ENCODE measurements around the gene MACROH2A1.

Gene MACROH2A1

DNA sequence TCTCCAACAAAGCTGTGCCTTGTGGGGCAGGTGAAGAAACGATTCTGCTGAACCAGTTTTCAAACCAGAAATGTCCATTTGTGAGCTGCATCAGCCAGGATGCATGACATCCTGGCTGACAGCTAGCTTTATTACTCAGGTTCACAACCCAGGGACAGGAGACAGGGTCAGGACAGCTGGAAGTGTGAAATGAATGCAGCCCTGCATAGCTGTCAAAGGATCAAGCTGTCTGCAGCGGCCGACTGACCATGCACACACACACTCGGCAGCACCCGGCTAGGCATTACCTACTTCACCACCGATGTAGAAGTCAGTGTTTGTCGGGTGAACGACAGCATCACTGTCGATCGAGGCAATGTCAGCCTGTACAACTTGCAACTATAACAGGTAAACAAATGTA is 48.5 kb downstream of the MACROH2A1 start:
- no peak overlapping the region for H3K4me3 ChIP-seq (ENCODE audit: low read depth, low read length)
- H3K27me3 ChIP-seq (ENCODE audit: control insufficient read depth, insufficient read depth, low read length), result no peaks in the 10 kb centered on the region
- H3K27ac ChIP-seq (ENCODE audit: low read depth, low read length), result no peak overlapping the region
- no peak overlapping the region for H3K9ac ChIP-seq (ENCODE audit: low read depth, low read length)
- no peaks in the 10 kb centered on the region for H3K9me3 ChIP-seq (ENCODE audit: control insufficient read depth, insufficient read depth, low read length)
- H3K36me3 ChIP-seq (ENCODE audit: control insufficient read depth, insufficient read depth, low read length), result no peaks in the 10 kb centered on the region
- no peaks in the 10 kb centered on the region for H3K4me1 ChIP-seq (ENCODE audit: control insufficient read depth, insufficient read depth, low read length)

- H3K9ac ChIP-seq (ENCODE audit: low read depth, low read length), result no peak overlapping the region
- no peaks in the 10 kb centered on the region for H3K4me1 ChIP-seq (ENCODE audit: control insufficient read depth, insufficient read depth, low read length)
- H3K27ac ChIP-seq (ENCODE audit: low read depth, low read length), result no peak overlapping the region
- H3K9me3 ChIP-seq (ENCODE audit: control insufficient read depth, insufficient read depth, low read length), result no peaks in the 10 kb centered on the region
- H3K36me3 ChIP-seq (ENCODE audit: control insufficient read depth, insufficient read depth, low read length), result no peaks in the 10 kb centered on the region
- no peak overlapping the region for H3K4me3 ChIP-seq (ENCODE audit: low read depth, low read length)
- no peaks in the 10 kb centered on the region for H3K27me3 ChIP-seq (ENCODE audit: control insufficient read depth, insufficient read depth, low read length)
Measured at GRCh38 chr5:135349886-135350285, 49.1 kb downstream of the MACROH2A1 start.

GRCh38 chr5:135349451-135349850 is 49.6 kb downstream of the MACROH2A1 start:
- Histone ChIP-seq H3K9ac (ENCODE audit: low read depth, low read length) (no peak overlapping the region), H3K4me1 (ENCODE audit: control insufficient read depth, insufficient read depth, low read length) (no peaks in the 10 kb centered on the region), H3K9me3 (ENCODE audit: control insufficient read depth, insufficient read depth, low read length) (no peaks in the 10 kb centered on the region), H3K36me3 (ENCODE audit: control insufficient read depth, insufficient read depth, low read length) (no peaks in the 10 kb centered on the region), H3K27ac (ENCODE audit: low read depth, low read length) (no peak overlapping the region), H3K27me3 (ENCODE audit: control insufficient read depth, insufficient read depth, low read length) (no peaks in the 10 kb centered on the region), H3K4me3 (ENCODE audit: low read depth, low read length) (no peak overlapping the region)

- Histone ChIP-seq H3K4me3 (ENCODE audit: low read depth, low read length) (no peak overlapping the region), H3K27me3 (ENCODE audit: control insufficient read depth, insufficient read depth, low read length) (no peaks in the 10 kb centered on the region), H3K9me3 (ENCODE audit: control insufficient read depth, insufficient read depth, low read length) (no peaks in the 10 kb centered on the region), H3K4me1 (ENCODE audit: control insufficient read depth, insufficient read depth, low read length) (no peaks in the 10 kb centered on the region), H3K36me3 (ENCODE audit: control insufficient read depth, insufficient read depth, low read length) (no peaks in the 10 kb centered on the region), H3K27ac (ENCODE audit: low read depth, low read length) (no peak overlapping the region), H3K9ac (ENCODE audit: low read depth, low read length) (no peak overlapping the region)
Measured at GRCh38 chr5:135348918-135349317, 50.1 kb downstream of the MACROH2A1 start.

- Histone ChIP-seq H3K27ac (ENCODE audit: low read depth, low read length) (no peak overlapping the region), H3K9ac (ENCODE audit: low read depth, low read length) (no peak overlapping the region), H3K4me1 (ENCODE audit: control insufficient read depth, insufficient read depth, low read length) (no peaks in the 10 kb centered on the region), H3K9me3 (ENCODE audit: control insufficient read depth, insufficient read depth, low read length) (no peaks in the 10 kb centered on the region), H3K4me3 (ENCODE audit: low read depth, low read length) (no peak overlapping the region), H3K27me3 (ENCODE audit: control insufficient read depth, insufficient read depth, low read length) (no peaks in the 10 kb centered on the region), H3K36me3 (ENCODE audit: control insufficient read depth, insufficient read depth, low read length) (peaks cover 12% of the 10 kb centered on the region)
Measured at GRCh38 chr5:135347392-135347791, 51.6 kb downstream of the MACROH2A1 start.

GRCh38 chr5:135345956-135346731 is 52.9 kb downstream of the MACROH2A1 start:
- Histone ChIP-seq H3K27ac (ENCODE audit: low read depth, low read length) (no peak overlapping the region), H3K27me3 (ENCODE audit: control insufficient read depth, insufficient read depth, low read length) (no peaks in the 10 kb centered on the region), H3K4me1 (ENCODE audit: control insufficient read depth, insufficient read depth, low read length) (no peaks in the 10 kb centered on the region), H3K9ac (ENCODE audit: low read depth, low read length) (no peak overlapping the region), H3K4me3 (ENCODE audit: low read depth, low read length) (no peak overlapping the region), H3K9me3 (ENCODE audit: control insufficient read depth, insufficient read depth, low read length) (no peaks in the 10 kb centered on the region), H3K36me3 (ENCODE audit: control insufficient read depth, insufficient read depth, low read length) (peaks cover 18% of the 10 kb centered on the region)

GRCh38 chr5:135344349-135344748 is 54.7 kb downstream of the MACROH2A1 start:
- Histone ChIP-seq H3K9ac (ENCODE audit: low read depth, low read length) (no peak overlapping the region), H3K27ac (ENCODE audit: low read depth, low read length) (no peak overlapping the region), H3K27me3 (ENCODE audit: control insufficient read depth, insufficient read depth, low read length) (no peaks in the 10 kb centered on the region), H3K36me3 (ENCODE audit: control insufficient read depth, insufficient read depth, low read length) (peaks cover 22% of the 10 kb centered on the region), H3K9me3 (ENCODE audit: control insufficient read depth, insufficient read depth, low read length) (no peaks in the 10 kb centered on the region), H3K4me3 (ENCODE audit: low read depth, low read length) (no peak overlapping the region), H3K4me1 (ENCODE audit: control insufficient read depth, insufficient read depth, low read length) (no peaks in the 10 kb centered on the region)

DNA sequence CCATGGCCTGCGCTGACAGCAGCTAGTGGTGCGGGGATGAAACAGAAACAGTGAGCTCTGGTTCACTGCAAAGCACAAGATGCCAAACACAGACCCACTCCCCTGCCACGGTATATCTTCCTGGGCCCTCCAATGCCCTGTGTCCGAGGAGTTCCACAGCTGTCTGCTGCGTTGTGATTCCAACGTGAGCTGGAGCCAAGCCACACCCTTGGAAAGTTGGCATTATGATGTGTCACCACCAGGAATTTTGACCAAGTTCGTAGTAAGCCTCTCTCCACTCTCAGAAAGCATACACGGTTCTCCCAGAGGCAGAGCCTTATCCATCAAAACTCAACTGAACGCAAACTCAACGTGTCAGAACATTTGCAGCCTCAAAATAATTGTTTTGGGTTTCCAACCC is 55.6 kb downstream of the MACROH2A1 start:
- Histone ChIP-seq H3K36me3 (ENCODE audit: control insufficient read depth, insufficient read depth, low read length) (peaks cover 22% of the 10 kb centered on the region), H3K4me3 (ENCODE audit: low read depth, low read length) (no peak overlapping the region), H3K27ac (ENCODE audit: low read depth, low read length) (no peak overlapping the region), H3K9ac (ENCODE audit: low read depth, low read length) (no peak overlapping the region), H3K9me3 (ENCODE audit: control insufficient read depth, insufficient read depth, low read length) (no peaks in the 10 kb centered on the region), H3K4me1 (ENCODE audit: control insufficient read depth, insufficient read depth, low read length) (no peaks in the 10 kb centered on the region), H3K27me3 (ENCODE audit: control insufficient read depth, insufficient read depth, low read length) (no peaks in the 10 kb centered on the region)

GRCh38 chr5:135342551-135342875 is 56.5 kb downstream of the MACROH2A1 start:
- Histone ChIP-seq H3K4me3 (ENCODE audit: low read depth, low read length) (no peak overlapping the region), H3K9me3 (ENCODE audit: control insufficient read depth, insufficient read depth, low read length) (no peaks in the 10 kb centered on the region), H3K27me3 (ENCODE audit: control insufficient read depth, insufficient read depth, low read length) (no peaks in the 10 kb centered on the region), H3K4me1 (ENCODE audit: control insufficient read depth, insufficient read depth, low read length) (no peaks in the 10 kb centered on the region), H3K27ac (ENCODE audit: low read depth, low read length) (no peak overlapping the region), H3K9ac (ENCODE audit: low read depth, low read length) (no peak overlapping the region), H3K36me3 (ENCODE audit: control insufficient read depth, insufficient read depth, low read length) (peaks cover 22% of the 10 kb centered on the region)

- H3K9me3 ChIP-seq (ENCODE audit: control insufficient read depth, insufficient read depth, low read length), result no peaks in the 10 kb centered on the region
- no peak overlapping the region for H3K9ac ChIP-seq (ENCODE audit: low read depth, low read length)
- peaks cover 26% of the 10 kb centered on the region for H3K36me3 ChIP-seq (ENCODE audit: control insufficient read depth, insufficient read depth, low read length)
- H3K4me1 ChIP-seq (ENCODE audit: control insufficient read depth, insufficient read depth, low read length), result no peaks in the 10 kb centered on the region
- H3K4me3 ChIP-seq (ENCODE audit: low read depth, low read length), result no peak overlapping the region
- H3K27ac ChIP-seq (ENCODE audit: low read depth, low read length), result no peak overlapping the region
- H3K27me3 ChIP-seq (ENCODE audit: control insufficient read depth, insufficient read depth, low read length), result no peaks in the 10 kb centered on the region
Measured at GRCh38 chr5:135341696-135342550, 57.1 kb downstream of the MACROH2A1 start.

GRCh38 chr5:135341016-135341666 is 57.9 kb downstream of the MACROH2A1 start:
- H3K4me3 ChIP-seq (ENCODE audit: low read depth, low read length), result no peak overlapping the region
- H3K4me1 ChIP-seq (ENCODE audit: control insufficient read depth, insufficient read depth, low read length), result no peaks in the 10 kb centered on the region
- no peak overlapping the region for H3K9ac ChIP-seq (ENCODE audit: low read depth, low read length)
- no peak overlapping the region for H3K27ac ChIP-seq (ENCODE audit: low read depth, low read length)
- no peaks in the 10 kb centered on the region for H3K27me3 ChIP-seq (ENCODE audit: control insufficient read depth, insufficient read depth, low read length)
- no peaks in the 10 kb centered on the region for H3K9me3 ChIP-seq (ENCODE audit: control insufficient read depth, insufficient read depth, low read length)
- peaks cover 26% of the 10 kb centered on the region for H3K36me3 ChIP-seq (ENCODE audit: control insufficient read depth, insufficient read depth, low read length)

Data from HUES48 (cell line).